IMR-90 (cell line): ENCODE measurements around the gene DOCK4. TPM values are rescaled to one million over a fixed set of nuclear protein-coding genes. Genes with fewer than 3 reads are reported as not detected.

Experiments
- ATAC-seq: fragments of 200-7000 bp; cut with Tn5 transposase; 2 replicates; pipeline ENCODE4 v1.9.1; 2020; ENCODE audit warnings: low read depth, mild to moderate bottlenecking, moderate library complexity
- BruUV-seq: library from RNA; stranded (reverse); fragments of 400-500 nt; replicated peaks from 2 replicates; lab custom pipeline; 2021; lab: Mats Ljungman, UMichigan
- CTCF ChIA-PET: fragments of 300-600 bp; formaldehyde crosslinking; extraction: SDS; loops from one replicate; lab custom pipeline; 2021; ENCODE audit warnings: antibody characterized with exemption; lab: Yijun Ruan, JAX
- POLR2A ChIA-PET: fragments of 300-600 bp; sonication (Branson Sonifier 250); formaldehyde crosslinking; loops from one replicate; lab custom pipeline; 2022; ENCODE audit warnings: antibody characterized with exemption; ENCODE audit not compliant: unreplicated experiment; lab: Charles Lee
- DNase-seq: peaks from one replicate; pipeline ENCODE4 v3.0.0; 2013
- H2AFZ ChIP-seq: replicated peaks from 2 replicates; pipeline ENCODE3; 2013; ENCODE audit warnings: low read length, mild to moderate bottlenecking; ENCODE audit not compliant: poor library complexity
- H2AK5ac ChIP-seq: 2 replicates; pipeline ENCODE4 v1.6.1; 2013; ENCODE audit warnings: low read depth, low read length, inconsistent platforms
- H2AK9ac ChIP-seq: replicated peaks from 2 replicates; pipeline ENCODE3; 2013; ENCODE audit warnings: mild to moderate bottlenecking, low read depth, low read length, moderate library complexity; ENCODE audit not compliant: poor library complexity
- H2BK120ac ChIP-seq: 2 replicates; pipeline ENCODE4 v1.6.1; 2013; ENCODE audit warnings: low read depth, low read length, inconsistent platforms
- H2BK15ac ChIP-seq: 3 replicates; pipeline ENCODE4 v1.6.1; 2013; ENCODE audit warnings: low read depth, low read length, inconsistent platforms
- H2BK20ac ChIP-seq: 2 replicates; pipeline ENCODE4 v1.6.1; 2013; ENCODE audit warnings: low read depth, mild to moderate bottlenecking, inconsistent platforms, low read length, moderate library complexity
- H2BK5ac ChIP-seq: 2 replicates; pipeline ENCODE4 v1.6.1; 2013; ENCODE audit warnings: mild to moderate bottlenecking, low read depth, low read length, inconsistent platforms; ENCODE audit not compliant: poor library complexity, severe bottlenecking
- H3K14ac ChIP-seq: replicated peaks from 2 replicates; pipeline ENCODE4 v1.6.1; 2013; ENCODE audit warnings: low read depth, low read length, inconsistent platforms
- H3K18ac ChIP-seq: 2 replicates; pipeline ENCODE4 v1.6.1; 2013; ENCODE audit warnings: low read depth, low read length, control low read depth
- H3K23ac ChIP-seq: 2 replicates; pipeline ENCODE4 v1.6.1; 2013; ENCODE audit warnings: low read depth, low read length, inconsistent platforms
- H3K27ac ChIP-seq: 2 replicates; pipeline ENCODE4 v1.5.1; 2013; ENCODE audit warnings: mild to moderate bottlenecking, control low read depth, low read length; ENCODE audit not compliant: insufficient read depth
- H3K27me3 ChIP-seq: 2 replicates; pipeline ENCODE4 v1.6.1; 2013; ENCODE audit warnings: low read length; ENCODE audit not compliant: control insufficient read depth, insufficient read depth
- H3K36me3 ChIP-seq: 2 replicates; pipeline ENCODE4 v1.6.1; 2013; ENCODE audit warnings: low read length, mixed read lengths; ENCODE audit not compliant: control insufficient read depth, insufficient read depth
- H3K4ac ChIP-seq: 2 replicates; pipeline ENCODE4 v1.6.1; 2013; ENCODE audit warnings: low read depth, low read length, inconsistent platforms
- H3K4me1 ChIP-seq: 2 replicates; pipeline ENCODE4 v1.6.1; 2013; ENCODE audit warnings: low read length, mixed read lengths; ENCODE audit not compliant: control insufficient read depth, insufficient read depth
- H3K4me2 ChIP-seq: 2 replicates; pipeline ENCODE4 v1.6.1; 2013; ENCODE audit warnings: low read depth, mild to moderate bottlenecking, control low read depth, low read length, moderate library complexity
- H3K4me3 ChIP-seq: 2 replicates; pipeline ENCODE4 v1.5.1; 2013; ENCODE audit warnings: low read depth, mild to moderate bottlenecking, control low read depth, low read length, moderate library complexity; ENCODE audit not compliant: insufficient read depth
- H3K56ac ChIP-seq: 2 replicates; pipeline ENCODE4 v1.6.1; 2013; ENCODE audit warnings: low read length, inconsistent platforms; ENCODE audit not compliant: insufficient read depth; ENCODE audit errors: extremely low read depth
- H3K79me1 ChIP-seq, 2 experiments: 2 replicates each; pipeline ENCODE4 v1.6.1; 2013; ENCODE audit warnings: low read length in 2 of 2, inconsistent platforms in 1 of 2, low read depth in 1 of 2
- H3K9ac ChIP-seq: 2 replicates; pipeline ENCODE4 v1.6.1; 2013; ENCODE audit warnings: low read depth, low read length, control low read depth
- H3K9me1 ChIP-seq: 2 replicates; pipeline ENCODE4 v1.6.1; 2013; ENCODE audit warnings: low read length, inconsistent platforms; ENCODE audit not compliant: insufficient read depth
- H3K9me3 ChIP-seq: 2 replicates; pipeline ENCODE4 v1.6.1; 2013; ENCODE audit warnings: low read length; ENCODE audit not compliant: control insufficient read depth, insufficient read depth
- H4K20me1 ChIP-seq: 2 replicates; pipeline ENCODE4 v1.6.1; 2013; ENCODE audit warnings: low read length, inconsistent platforms; ENCODE audit not compliant: insufficient read depth
- H4K5ac ChIP-seq: 2 replicates; pipeline ENCODE4 v1.6.1; 2013; ENCODE audit warnings: mild to moderate bottlenecking, low read depth, low read length, control low read depth
- H4K8ac ChIP-seq, 2 experiments: 2 replicates each; pipeline ENCODE4 v1.6.1; 2013; ENCODE audit warnings: low read depth in 2 of 2, low read length in 2 of 2, control low read depth in 1 of 2, inconsistent platforms in 1 of 2
- H4K91ac ChIP-seq: 2 replicates; pipeline ENCODE4 v1.6.1; 2013; ENCODE audit warnings: low read depth, low read length, inconsistent platforms; ENCODE audit not compliant: insufficient read depth
- BHLHE40 ChIP-seq: fragments of 150-350 bp; IDR thresholded peaks from 2 replicates; pipeline ENCODE4 v1.6.1; 2016; ENCODE audit warnings: mild to moderate bottlenecking, low read depth, low read length
- CEBPB ChIP-seq: IDR thresholded peaks from 2 replicates; pipeline ENCODE4 v1.6.1; 2012; ENCODE audit warnings: low read depth, low read length, improper control_type of control experiment
- whole genome bisulfite sequencing, 2 experiments: methylation state at CpG; one replicate each; pipeline versions ENCODE4 v1.1.5 to v1.1.7; 2013; ENCODE audit warnings: missing lambda C conversion rate in 2 of 2; ENCODE audit not compliant: insufficient read length in 1 of 2; ENCODE audit errors: extremely low coverage in 2 of 2; 5-methylcytosine and 5-hydroxymethylcytosine counted together
- dilution Hi-C: fragments of 300-500 bp; cut with HindIII; formaldehyde crosslinking; loops from one replicate; pipeline ENCODE4 v1.14.3; 2018; ENCODE audit warnings: low sequenced_read_pairs; ENCODE audit not compliant: unreplicated experiment
- in situ Hi-C: fragments of 300-500 bp; cut with MboI; formaldehyde crosslinking; loops from 3 replicates; pipeline ENCODE4 v1.14.3; 2019; ENCODE audit warnings: low sequenced_read_pairs, inconsistent platforms, mixed read lengths
- intact Hi-C: fragments of 100-400 bp; cut with micrococcal nuclease; formaldehyde crosslinking; loops from 2 replicates; pipeline ENCODE4 v1.10.0; 2022
- polyA plus RNA-seq, 3 experiments: library from polyadenylated mRNA; depleted of rRNA; stranded (reverse); fragments of >200 nt; gene quantifications; 2 replicates each; pipeline ENCODE4 v1.2.3, GENCODE V29; 2012; ENCODE audit warnings: low replicate concordance in 1 of 3
- total RNA-seq: library from RNA; depleted of rRNA; stranded (reverse); fragments of >200 nt; gene quantifications from 2 replicates; pipeline ENCODE4 v1.2.3, GENCODE V29; 2012

Gene DOCK4
- total and polyA plus RNA-seq, 2 of the 4 experiments (the other 2 are of a cell fraction): 4.4 to 12.2 TPM

- peak; percentile 72 for TF ChIP-seq CEBPB
- TF ChIP-seq BHLHE40: no peak
- H2BK20ac ChIP-seq: no peak overlapping the region
- peaks cover 5% of the 10 kb centered on the region in 2 experiments for H3K79me1 ChIP-seq
- H3K14ac ChIP-seq: no peak overlapping the region
- intact Hi-C loops: no loop called here
- H4K5ac ChIP-seq: no peak overlapping the region
- H3K4me1 ChIP-seq: peaks cover 6% of the 10 kb centered on the region
- H3K23ac ChIP-seq: no peak overlapping the region
- H3K9me3 ChIP-seq: peaks cover 6% of the 10 kb centered on the region
- H4K8ac ChIP-seq: no peak overlapping the region
- dilution Hi-C loops: no loop called here
- POLR2A ChIA-PET: no interaction called here
- H2AK5ac ChIP-seq: no peak overlapping the region
- no peak overlapping the region for H2AFZ ChIP-seq
- H2BK5ac ChIP-seq: no peak overlapping the region
- no peak overlapping the region for H3K27ac ChIP-seq
- no peak overlapping the region for H2BK120ac ChIP-seq
- H3K56ac ChIP-seq: no peak overlapping the region
- H3K18ac ChIP-seq: no peak overlapping the region
- H3K4me2 ChIP-seq: no peak overlapping the region
- H3K9me1 ChIP-seq: peaks cover 10% of the 10 kb centered on the region
- H4K91ac ChIP-seq: no peak overlapping the region
- H4K20me1 ChIP-seq: no peaks in the 10 kb centered on the region; the same call in 1 of the 2 replicates
- H3K27me3 ChIP-seq: no peaks in the 10 kb centered on the region
- no peak overlapping the region for H2AK9ac ChIP-seq
- ATAC-seq (no peak), DNase-seq (no peak)
- H3K4me3 ChIP-seq: no peak overlapping the region
- no TSS peak for BruUV-seq
- no peak overlapping the region for H2BK15ac ChIP-seq
- CTCF ChIA-PET: interaction anchor here (0.6 kb wide), 1 partner anchor 165 kb away, joined by 3 read pairs; no protein-coding TSS in a partner anchor
- no CpG with 5 or more reads among the region's 2 CpGs for WGBS, 2 experiments
- H3K4ac ChIP-seq: no peak overlapping the region
- no peak overlapping the region for H3K9ac ChIP-seq
- in situ Hi-C loops: no loop called here
- no peaks in the 10 kb centered on the region for H3K36me3 ChIP-seq
Measured at GRCh38 chr7:112049555-112050249, 156.5 kb downstream of the DOCK4 start.
